HCT116 (cell line): ENCODE results near the gene CDK5RAP2. TPM values are rescaled to one million over a fixed set of nuclear protein-coding genes. Genes with fewer than 3 reads are reported as not detected.
A peak's percentile ranks its signal among the peaks of the same experiment; 100 is the strongest.

Experiments used
- ATAC-seq: fragments of 200-7000 bp; cut with Tn5 transposase; 2 replicates; pipeline ENCODE4 v1.9.1; 2020; ENCODE audit warnings: mild to moderate bottlenecking, moderate library complexity
- BruUV-seq: library from RNA; stranded (reverse); fragments of 400-500 nt; replicated peaks from 2 replicates; lab custom pipeline; 2021; lab: Mats Ljungman, UMichigan
- CTCF ChIA-PET: fragments of 300-600 bp; sonication (Branson Sonifier 250); formaldehyde crosslinking; loops from one replicate; lab custom pipeline; 2021; ENCODE audit warnings: antibody characterized with exemption; lab: Charles Lee
- POLR2A ChIA-PET: fragments of 300-600, 350-600 bp; sonication (Branson Sonifier 250); formaldehyde crosslinking; loops from one replicate; lab custom pipeline; 2021; ENCODE audit warnings: antibody characterized with exemption; lab: Charles Lee
- RAD21 ChIA-PET, 2 experiments: fragments of 300-600 bp; sonication (Branson Sonifier 250); formaldehyde crosslinking; loops; one replicate each; lab custom pipeline; 2023; ENCODE audit warnings: low total read pairs in 2 of 2; ENCODE audit not compliant: uncharacterized antibody in 2 of 2, unreplicated experiment in 2 of 2, low non-redundant PET in 1 of 2; lab: Charles Lee
- DNase-seq: peaks from one replicate; pipeline ENCODE4 v3.0.0-alpha.2; 2010; ENCODE audit warnings: low read depth, low spot score
- H2AFZ ChIP-seq: fragments of 200-600 bp; shearing (Covaris generic), sonication (generic); 2 replicates; pipeline ENCODE4 v1.6.1; 2017; ENCODE audit warnings: low read depth, mixed run types, mixed read lengths, antibody characterized with exemption, low read length; ENCODE audit not compliant: poor library complexity, severe bottlenecking
- H3K27ac ChIP-seq: 2 replicates; pipeline ENCODE4 v1.5.1; 2012; ENCODE audit warnings: low read depth, low read length
- H3K27me3 ChIP-seq: fragments of 200-600 bp; sonication (generic); 2 replicates; pipeline ENCODE4 v1.6.1; 2016; ENCODE audit warnings: mixed run types, low read length, mixed read lengths; ENCODE audit not compliant: insufficient read depth
- H3K36me3 ChIP-seq, 2 experiments: fragments of 200-500 bp in 1 of 2; fragments of 200-600 bp in 1 of 2; sonication (Bioruptor generic) in 1 of 2; sonication (generic) in 1 of 2; 2 replicates each; pipeline versions ENCODE4 v1.5.1 to v1.6.1; 2014 to 2016; ENCODE audit warnings: low read length in 2 of 2, inconsistent platforms in 1 of 2, mixed read lengths in 1 of 2, mixed run types in 1 of 2; ENCODE audit not compliant: insufficient read depth in 2 of 2, control insufficient read depth in 1 of 2
- H3K4me1 ChIP-seq, 2 experiments: fragments of 200-600 bp in 1 of 2; sonication (generic) in 1 of 2; 2 replicates each; pipeline versions ENCODE4 v1.5.1 to v1.6.1; 2012 to 2017; ENCODE audit warnings: low read length in 2 of 2, inconsistent platforms in 1 of 2, mild to moderate bottlenecking in 1 of 2, mixed read lengths in 1 of 2, mixed run types in 1 of 2, moderate library complexity in 1 of 2; ENCODE audit not compliant: insufficient read depth in 2 of 2, control insufficient read depth in 1 of 2
- H3K4me2 ChIP-seq: fragments of 200-600 bp; sonication (generic); 2 replicates; pipeline ENCODE4 v1.6.1; 2017; ENCODE audit warnings: mixed run types, low read length, mixed read lengths
- H3K4me3 ChIP-seq, 2 experiments: fragments of 200-600 bp in 1 of 2; sonication (generic) in 1 of 2; replicated peaks in 1 of 2; 2 replicates each; pipeline ENCODE4 v1.5.1; 2011 to 2016; ENCODE audit warnings: low read length in 2 of 2, control low read depth in 1 of 2, low read depth in 1 of 2, mild to moderate bottlenecking in 1 of 2, mixed read lengths in 1 of 2, mixed run types in 1 of 2
- H3K79me2 ChIP-seq: fragments of 200-600 bp; sonication (generic); 2 replicates; pipeline ENCODE4 v1.6.1; 2017; ENCODE audit warnings: mild to moderate bottlenecking, mixed run types, low read length, moderate library complexity, mixed read lengths; ENCODE audit not compliant: insufficient read depth
- H3K9ac ChIP-seq: fragments of 200-600 bp; sonication (generic); 2 replicates; pipeline ENCODE4 v1.6.1; 2016; ENCODE audit warnings: low read length, mixed read lengths
- H3K9me2 ChIP-seq: fragments of 200-600 bp; sonication (generic), shearing (Covaris generic); 2 replicates; pipeline ENCODE4 v1.6.1; 2017; ENCODE audit warnings: mixed run types, mild to moderate bottlenecking, moderate library complexity; ENCODE audit not compliant: insufficient read depth
- H3K9me3 ChIP-seq, 2 experiments: fragments of 200-500 bp in 1 of 2; fragments of 200-600 bp in 1 of 2; sonication (Bioruptor generic) in 1 of 2; sonication (generic) in 1 of 2; 2 replicates each; pipeline ENCODE4 v1.6.1; 2014 to 2017; ENCODE audit warnings: low read length in 2 of 2, mixed read lengths in 2 of 2, inconsistent platforms in 1 of 2, low read depth in 1 of 2, mild to moderate bottlenecking in 1 of 2, mixed run types in 1 of 2, moderate library complexity in 1 of 2; ENCODE audit not compliant: control insufficient read depth in 1 of 2, insufficient read depth in 1 of 2
- H4K20me1 ChIP-seq: fragments of 200-600 bp; sonication (generic), shearing (Covaris generic); 2 replicates; pipeline ENCODE4 v1.6.1; 2017; ENCODE audit warnings: mixed run types, mild to moderate bottlenecking, moderate library complexity; ENCODE audit not compliant: insufficient read depth
- ATF3 ChIP-seq: IDR thresholded peaks from 2 replicates; pipeline ENCODE4 v1.6.1; 2012
- CTCF ChIP-seq, 3 experiments: fragments of 200-600 bp in 1 of 3; sonication (generic) in 1 of 3; IDR thresholded peaks in 2 of 3; conservative IDR thresholded peaks in 1 of 3; 2 replicates each; pipeline ENCODE4 v1.5.1; 2012 to 2017; ENCODE audit warnings: low read depth in 2 of 3, low read length in 2 of 3, antibody characterized with exemption in 1 of 3, borderline replicate concordance in 1 of 3, control low read depth in 1 of 3, mild to moderate bottlenecking in 1 of 3, mixed read lengths in 1 of 3, mixed run types in 1 of 3, moderate library complexity in 1 of 3; ENCODE audit not compliant: insufficient read depth in 1 of 3
- JUND ChIP-seq: IDR thresholded peaks from 2 replicates; pipeline ENCODE4 v1.6.1; 2012
- MAX ChIP-seq: IDR thresholded peaks from 2 replicates; pipeline ENCODE4 v1.6.1; 2012
- POLR2A ChIP-seq: IDR thresholded peaks from 2 replicates; pipeline ENCODE4 v1.7.0; 2011; ENCODE audit warnings: borderline replicate concordance; ENCODE audit not compliant: insufficient read depth, insufficient read length; ENCODE audit errors: extremely low read depth
- RAD21 ChIP-seq: IDR thresholded peaks from 2 replicates; pipeline ENCODE4 v1.6.1; 2012; ENCODE audit warnings: low read depth, mild to moderate bottlenecking
- SIN3A ChIP-seq: IDR thresholded peaks from 2 replicates; pipeline ENCODE4 v1.6.1; 2012; ENCODE audit warnings: low read depth
- SP1 ChIP-seq: IDR thresholded peaks from 2 replicates; pipeline ENCODE4 v1.6.1; 2012; ENCODE audit warnings: low read depth
- SRF ChIP-seq: IDR thresholded peaks from 2 replicates; pipeline ENCODE4 v1.6.1; 2012; ENCODE audit warnings: low read depth
- TCF7L2 ChIP-seq: IDR thresholded peaks from 2 replicates; pipeline ENCODE4 v1.7.0; 2011; ENCODE audit warnings: borderline replicate concordance, inconsistent platforms; ENCODE audit not compliant: insufficient read depth, insufficient read length; ENCODE audit errors: extremely low read depth
- ZBTB33 ChIP-seq: IDR thresholded peaks from 2 replicates; pipeline ENCODE4 v1.6.1; 2011; ENCODE audit warnings: mild to moderate bottlenecking, low read length, moderate library complexity; ENCODE audit not compliant: insufficient replicate concordance; ENCODE audit errors: extremely low read depth
- ZFX ChIP-seq: fragments of 450-650 bp; IDR thresholded peaks from 2 replicates; pipeline ENCODE4 v1.6.1; 2017
- intact Hi-C: fragments of 100-400 bp; cut with micrococcal nuclease; formaldehyde crosslinking; loops from 2 replicates; pipeline ENCODE4 v1.10.0; 2022
- total RNA-seq: library from RNA; stranded (reverse); gene quantifications from one replicate; pipeline ENCODE4 v1.2.1, GENCODE V29; 2021; ENCODE audit not compliant: unreplicated experiment

CDK5RAP2 gene
- total RNA-seq, 1 experiment from 2014 or later, result 56.2 TPM

GRCh38 chr9:120505186-120505585 lies 74.8 kb downstream of the CDK5RAP2 start:
- Histone ChIP-seq H3K27ac (no peak overlapping the region), H3K4me2 (no peak overlapping the region), H4K20me1 (no peaks in the 10 kb centered on the region), H3K9me3 (0 out of 4 replicates have a peak, but pooled peaks cover 0 to 7% of the 10 kb centered on the region in 2 experiments), H3K9me2 (no peaks in the 10 kb centered on the region), H3K79me2 (no peaks in the 10 kb centered on the region; the same call in 1 of the 2 replicates), H3K9ac (no peak overlapping the region), H3K4me3 (no peak overlapping the region), H2AFZ (no peak overlapping the region), H3K4me1 (no peaks in the 10 kb centered on the region), H3K36me3 (peaks cover 0 to 15% of the 10 kb centered on the region in 2 experiments; a peak in 1 of 4 replicates), H3K27me3 (no peaks in the 10 kb centered on the region)
- CTCF ChIA-PET, result no interaction called here
- DNase-seq, result no peak
- TF ChIP-seq POLR2A, result no peak
- no peak for TF ChIP-seq SRF
- TF ChIP-seq TCF7L2, result no peak
- TF ChIP-seq RAD21, result peak; percentile 10; the same call in 1 of the 2 replicates
- intact Hi-C loops, result no loop called here
- RAD21 ChIA-PET, result no interaction called here
- POLR2A ChIA-PET, result no interaction called here
- no peak for ATAC-seq
- BruUV-seq, result no TSS peak

DNA sequence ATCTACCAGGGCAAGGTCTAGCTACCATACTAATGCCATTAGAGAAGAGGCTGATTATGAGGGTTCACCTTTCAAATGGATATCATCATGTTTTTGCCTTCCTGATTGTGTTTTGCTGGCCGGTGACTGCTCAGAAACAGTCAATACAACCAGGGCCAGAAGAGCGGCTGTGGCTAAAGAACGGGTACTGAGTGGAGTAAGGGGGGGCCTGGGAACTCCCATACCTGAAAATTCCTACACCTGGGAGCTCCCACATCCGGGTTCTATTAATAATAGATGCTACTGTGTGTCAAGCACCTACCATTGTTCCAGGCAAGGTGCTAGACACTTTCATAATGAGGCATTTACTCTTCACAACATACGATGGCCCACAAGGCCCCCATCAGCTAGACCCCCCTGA lies 79.2 kb downstream of the CDK5RAP2 start:
- ATAC-seq (no peak), DNase-seq (no peak)
- CTCF ChIA-PET, result no interaction called here
- no peaks in the 10 kb centered on the region for H3K9me3 ChIP-seq
- RAD21 ChIA-PET, result interaction anchor here in 1 of 2 experiments (0.5 kb wide), 1 partner anchor 41 kb away, joined by 7 read pairs; no protein-coding TSS in a partner anchor
- H3K4me2 ChIP-seq, result no peak overlapping the region
- no peak overlapping the region for H2AFZ ChIP-seq
- 0 out of 2 replicates have a peak, but pooled peaks cover 3% of the 10 kb centered on the region for H4K20me1 ChIP-seq
- no peak overlapping the region for H3K27ac ChIP-seq
- H3K9me2 ChIP-seq, result no peaks in the 10 kb centered on the region
- intact Hi-C loops, result no loop called here
- TF ChIP-seq TCF7L2, result no peak
- no peak for TF ChIP-seq SP1
- TF ChIP-seq CTCF (IDR thresholded peaks at IDR 0.05 in 2 of 3, conservative IDR thresholded peaks at IDR 0.05 in 1 of 3; ENCODE audit: borderline replicate concordance in 1 of 3, insufficient read depth in 1 of 3, low read depth in 2 of 3, low read length in 2 of 3), result no peak
- no peak for TF ChIP-seq ATF3
- TF ChIP-seq MAX, result no peak
- TF ChIP-seq JUND, result no peak
- no peak for TF ChIP-seq SRF
- TF ChIP-seq ZFX, result no peak
- TF ChIP-seq SIN3A, result no peak
- no peak for TF ChIP-seq ZBTB33
- no peak overlapping the region for H3K9ac ChIP-seq
- H3K4me1 ChIP-seq, result no peaks in the 10 kb centered on the region
- BruUV-seq, result no TSS peak
- no peaks in the 10 kb centered on the region; the same call in 1 of the 2 replicates for H3K79me2 ChIP-seq
- H3K4me3 ChIP-seq, result no peak overlapping the region
- H3K27me3 ChIP-seq, result no peaks in the 10 kb centered on the region
- POLR2A ChIA-PET, result no interaction called here
- peaks cover 0 to 2% of the 10 kb centered on the region in 2 experiments; a peak in 1 of 4 replicates for H3K36me3 ChIP-seq
